ENCODE results near the gene DNAJC13.
A peak's percentile ranks its signal among the peaks of the same experiment; 100 is the strongest.

The DNAJC13 gene

DNA sequence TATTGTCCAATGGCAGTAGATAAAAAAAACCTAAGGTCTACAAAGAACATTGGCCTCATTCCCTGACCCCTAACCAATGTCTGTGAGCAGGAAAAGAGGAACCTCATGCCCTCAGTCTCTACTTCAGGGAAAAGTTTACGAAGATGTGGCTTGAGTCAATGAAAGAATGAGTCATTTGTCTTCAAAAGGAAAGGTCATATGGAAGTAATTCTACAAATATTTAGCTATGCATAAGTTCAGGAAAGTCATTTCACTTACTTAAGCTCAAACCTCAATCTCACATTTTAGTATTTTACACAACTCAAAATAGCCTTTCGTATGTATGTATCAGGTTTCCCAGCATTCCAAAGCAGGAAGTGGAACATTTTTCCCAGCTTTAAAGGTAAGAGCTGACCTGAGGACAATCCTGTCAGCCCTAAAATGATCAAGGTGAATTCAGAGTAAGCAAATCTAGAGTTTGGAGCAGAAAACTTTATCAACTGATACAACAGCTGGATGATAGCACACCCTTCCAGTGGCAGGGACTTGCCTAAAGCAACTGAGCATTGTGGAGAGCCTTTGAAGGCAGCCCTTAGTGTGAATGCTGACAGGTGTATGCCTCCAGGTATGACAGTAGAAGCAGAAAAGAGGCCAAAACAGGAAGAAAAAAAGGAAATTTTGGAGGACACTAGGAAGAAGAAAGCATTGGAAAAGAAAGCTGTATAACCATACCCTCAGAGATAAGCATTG lies 125.9 kb downstream of the DNAJC13 start:
- in situ Hi-C loops (cut with MboI; ENCODE audit: low sequenced_read_pairs, unreplicated experiment), result loop anchor here (25.0 kb wide), 1 partner anchor 94 kb away; no protein-coding TSS in a partner anchor

GRCh38 chr3:132544130-132544529 lies 126.8 kb downstream of the DNAJC13 start:
- in situ Hi-C loops (cut with MboI; ENCODE audit: low sequenced_read_pairs, unreplicated experiment), result loop anchor here (25.0 kb wide), 1 partner anchor 93 kb away; no protein-coding TSS in a partner anchor
- no peak for DNase-seq (ENCODE audit: low spot score)
- no peak for TF ChIP-seq CTCF (IDR thresholded peaks at IDR 0.05; ENCODE audit: borderline replicate concordance, control extremely low read depth, extremely low read depth, insufficient read depth, missing control alignments)

More for the DNA sequence above, 125.9 kb downstream of the DNAJC13 start:
- no peak for TF ChIP-seq CTCF (IDR thresholded peaks at IDR 0.05; ENCODE audit: borderline replicate concordance, control extremely low read depth, extremely low read depth, insufficient read depth, missing control alignments)
- DNase-seq (ENCODE audit: low spot score), result no peak

- in situ Hi-C loops (cut with MboI; ENCODE audit: low sequenced_read_pairs, unreplicated experiment), result loop anchor here (25.0 kb wide), 1 partner anchor 92 kb away; no protein-coding TSS in a partner anchor
- DNase-seq (ENCODE audit: low spot score), result no peak
- no peak for TF ChIP-seq CTCF (IDR thresholded peaks at IDR 0.05; ENCODE audit: borderline replicate concordance, control extremely low read depth, extremely low read depth, insufficient read depth, missing control alignments)
Measured at GRCh38 chr3:132545471-132545870, 128.2 kb downstream of the DNAJC13 start.

- TF ChIP-seq CTCF (IDR thresholded peaks at IDR 0.05; ENCODE audit: borderline replicate concordance, control extremely low read depth, extremely low read depth, insufficient read depth, missing control alignments), result no peak
- DNase-seq (ENCODE audit: low spot score), result no peak
- in situ Hi-C loops (cut with MboI; ENCODE audit: low sequenced_read_pairs, unreplicated experiment), result loop anchor here (25.0 kb wide), 1 partner anchor 88 kb away; no protein-coding TSS in a partner anchor
Measured at GRCh38 chr3:132549169-132549568, 131.9 kb downstream of the DNAJC13 start.

GRCh38 chr3:132549890-132550578 lies 132.7 kb downstream of the DNAJC13 start:
- TF ChIP-seq CTCF (IDR thresholded peaks at IDR 0.05; ENCODE audit: borderline replicate concordance, control extremely low read depth, extremely low read depth, insufficient read depth, missing control alignments), result no peak
- in situ Hi-C loops (cut with MboI; ENCODE audit: low sequenced_read_pairs, unreplicated experiment), result loop anchor here (25.0 kb wide), 1 partner anchor 87 kb away; no protein-coding TSS in a partner anchor
- peak; percentile 33 for DNase-seq (ENCODE audit: low spot score)

DNA sequence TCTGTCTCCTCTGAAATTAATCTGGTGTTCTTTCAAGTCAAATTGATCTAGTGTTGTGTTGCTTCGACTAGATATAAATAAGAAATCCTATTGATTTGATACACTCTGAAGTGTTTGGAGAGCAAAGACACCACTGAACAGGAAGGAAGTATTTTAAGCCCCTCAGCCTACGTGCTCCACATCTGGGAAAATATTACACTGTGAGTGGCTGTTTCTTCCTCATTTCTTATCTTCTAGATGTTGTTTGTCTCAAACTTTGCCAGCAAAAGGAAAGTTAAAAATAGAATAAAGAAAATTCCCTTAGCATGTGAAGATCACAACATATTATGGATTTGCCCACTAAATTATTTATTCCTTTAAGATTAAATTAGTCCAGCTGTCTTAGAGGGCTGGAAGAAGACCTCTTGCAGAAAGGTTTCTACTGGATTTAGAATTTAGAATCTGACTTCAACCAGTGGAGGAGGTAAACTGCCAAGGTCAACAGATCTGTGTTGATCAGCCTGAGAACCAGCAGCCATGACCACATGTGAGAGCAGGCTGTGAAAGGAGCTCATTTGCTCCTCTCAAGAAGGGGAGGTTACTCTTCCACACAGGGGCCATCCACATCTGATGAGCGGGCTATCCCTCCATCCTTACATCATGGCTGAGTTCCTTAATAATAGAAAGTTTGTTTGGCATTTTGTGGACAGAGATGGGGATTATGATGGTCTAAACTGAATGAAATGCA lies 133.4 kb downstream of the DNAJC13 start:
- DNase-seq (ENCODE audit: low spot score), result no peak
- in situ Hi-C loops (cut with MboI; ENCODE audit: low sequenced_read_pairs, unreplicated experiment), result no loop called here
- TF ChIP-seq CTCF (IDR thresholded peaks at IDR 0.05; ENCODE audit: borderline replicate concordance, control extremely low read depth, extremely low read depth, insufficient read depth, missing control alignments), result no peak
